MM.1S (cell line): ENCODE measurements around the gene PXDC1.

Source experiments
- EZH2 ChIP-seq: fragments of 300-600 bp; sonication (generic); optimal IDR thresholded peaks from 2 replicates; pipeline ENCODE3; 2017; ENCODE audit warnings: low read depth, mild to moderate bottlenecking, antibody characterized with exemption, low read length, mixed read lengths
- EZH2phosphoT487 ChIP-seq: fragments of 300-600 bp; sonication (generic); IDR thresholded peaks from 2 replicates; pipeline ENCODE4 v1.6.1; 2018; ENCODE audit warnings: antibody characterized with exemption, low read length
- TF ChIP-seq, protein P1 (sequence below): fragments of 300-600 bp; sonication (generic); IDR thresholded peaks from 2 replicates; pipeline ENCODE4 v1.5.1; 2016; ENCODE audit warnings: antibody characterized with exemption, low read length, mixed read lengths

GRCh38 chr6:3740551-3741476, 10.7 kb downstream of the PXDC1 start:
- no peak for TF ChIP-seq EZH2phosphoT487
- TF ChIP-seq, protein P1, sequence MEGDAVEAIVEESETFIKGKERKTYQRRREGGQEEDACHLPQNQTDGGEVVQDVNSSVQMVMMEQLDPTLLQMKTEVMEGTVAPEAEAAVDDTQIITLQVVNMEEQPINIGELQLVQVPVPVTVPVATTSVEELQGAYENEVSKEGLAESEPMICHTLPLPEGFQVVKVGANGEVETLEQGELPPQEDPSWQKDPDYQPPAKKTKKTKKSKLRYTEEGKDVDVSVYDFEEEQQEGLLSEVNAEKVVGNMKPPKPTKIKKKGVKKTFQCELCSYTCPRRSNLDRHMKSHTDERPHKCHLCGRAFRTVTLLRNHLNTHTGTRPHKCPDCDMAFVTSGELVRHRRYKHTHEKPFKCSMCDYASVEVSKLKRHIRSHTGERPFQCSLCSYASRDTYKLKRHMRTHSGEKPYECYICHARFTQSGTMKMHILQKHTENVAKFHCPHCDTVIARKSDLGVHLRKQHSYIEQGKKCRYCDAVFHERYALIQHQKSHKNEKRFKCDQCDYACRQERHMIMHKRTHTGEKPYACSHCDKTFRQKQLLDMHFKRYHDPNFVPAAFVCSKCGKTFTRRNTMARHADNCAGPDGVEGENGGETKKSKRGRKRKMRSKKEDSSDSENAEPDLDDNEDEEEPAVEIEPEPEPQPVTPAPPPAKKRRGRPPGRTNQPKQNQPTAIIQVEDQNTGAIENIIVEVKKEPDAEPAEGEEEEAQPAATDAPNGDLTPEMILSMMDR: no peak
- no peak for TF ChIP-seq EZH2
